Measurements from ENCODE around the gene CCBE1.

DNA sequence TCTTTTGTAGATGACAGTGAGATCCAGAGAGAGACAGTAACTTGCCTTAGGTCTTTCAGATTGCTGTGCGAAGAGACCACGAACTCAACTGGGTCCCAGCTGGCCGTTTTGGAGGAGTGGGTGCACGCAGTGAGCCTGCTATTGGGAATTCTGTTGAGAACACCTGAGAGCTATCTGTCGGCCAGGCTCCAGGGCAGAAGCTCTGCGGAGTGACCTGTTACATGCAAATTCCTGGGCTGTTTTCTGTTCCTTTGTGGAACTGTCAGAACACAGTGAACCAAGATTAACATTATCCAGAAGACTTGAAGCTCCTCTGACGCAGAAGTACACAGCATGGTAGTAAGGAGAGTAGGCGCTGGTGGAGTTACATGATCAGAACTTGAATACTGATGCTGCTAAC is 238.6 kb downstream of the CCBE1 start:
- TF ChIP-seq, protein P1, sequence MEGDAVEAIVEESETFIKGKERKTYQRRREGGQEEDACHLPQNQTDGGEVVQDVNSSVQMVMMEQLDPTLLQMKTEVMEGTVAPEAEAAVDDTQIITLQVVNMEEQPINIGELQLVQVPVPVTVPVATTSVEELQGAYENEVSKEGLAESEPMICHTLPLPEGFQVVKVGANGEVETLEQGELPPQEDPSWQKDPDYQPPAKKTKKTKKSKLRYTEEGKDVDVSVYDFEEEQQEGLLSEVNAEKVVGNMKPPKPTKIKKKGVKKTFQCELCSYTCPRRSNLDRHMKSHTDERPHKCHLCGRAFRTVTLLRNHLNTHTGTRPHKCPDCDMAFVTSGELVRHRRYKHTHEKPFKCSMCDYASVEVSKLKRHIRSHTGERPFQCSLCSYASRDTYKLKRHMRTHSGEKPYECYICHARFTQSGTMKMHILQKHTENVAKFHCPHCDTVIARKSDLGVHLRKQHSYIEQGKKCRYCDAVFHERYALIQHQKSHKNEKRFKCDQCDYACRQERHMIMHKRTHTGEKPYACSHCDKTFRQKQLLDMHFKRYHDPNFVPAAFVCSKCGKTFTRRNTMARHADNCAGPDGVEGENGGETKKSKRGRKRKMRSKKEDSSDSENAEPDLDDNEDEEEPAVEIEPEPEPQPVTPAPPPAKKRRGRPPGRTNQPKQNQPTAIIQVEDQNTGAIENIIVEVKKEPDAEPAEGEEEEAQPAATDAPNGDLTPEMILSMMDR (IDR thresholded peaks at IDR 0.05 in 8 of 11, conservative IDR thresholded peaks at IDR 0.05 in 3 of 11): no peak
- TF ChIP-seq POLR2A (IDR thresholded peaks at IDR 0.05) (no peak), POLR2AphosphoS5 (IDR thresholded peaks at IDR 0.05) (no peak)
